KMS-11 (cell line): ENCODE data around the gene SERGEF.

Experiments
- H2AFZ ChIP-seq: fragments of 200-600 bp; sonication (generic); 2 replicates; pipeline ENCODE4 v1.6.1; 2016; ENCODE audit warnings: antibody characterized with exemption, mixed run types, low read depth
- H3K27ac ChIP-seq: fragments of 200-600 bp; sonication (generic); 2 replicates; pipeline ENCODE4 v1.6.1; 2016; ENCODE audit warnings: mild to moderate bottlenecking, mixed run types
- H3K27me3 ChIP-seq: fragments of 200-600 bp; sonication (generic); 2 replicates; pipeline ENCODE4 v1.6.1; 2017; ENCODE audit warnings: mild to moderate bottlenecking, low read depth, mixed run types, moderate library complexity; ENCODE audit not compliant: insufficient read depth
- H3K36me3 ChIP-seq: fragments of 200-600 bp; sonication (generic); 2 replicates; pipeline ENCODE4 v1.6.1; 2017; ENCODE audit warnings: mild to moderate bottlenecking, mixed run types; ENCODE audit not compliant: insufficient read depth
- H3K4me1 ChIP-seq: fragments of 200-600 bp; sonication (generic); 2 replicates; pipeline ENCODE4 v1.6.1; 2016; ENCODE audit warnings: mild to moderate bottlenecking, low read depth, mixed run types; ENCODE audit not compliant: poor library complexity, severe bottlenecking
- H3K4me2 ChIP-seq: fragments of 200-600 bp; sonication (generic); 2 replicates; pipeline ENCODE4 v1.7.0; 2016; ENCODE audit warnings: mild to moderate bottlenecking, mixed run types
- H3K4me3 ChIP-seq: fragments of 200-600 bp; sonication (generic); IDR thresholded peaks from 2 replicates; pipeline ENCODE4 v1.6.1; 2017; ENCODE audit warnings: low read depth, low read length, mixed read lengths; ENCODE audit not compliant: insufficient read depth
- H3K79me2 ChIP-seq: fragments of 200-600 bp; sonication (generic); 2 replicates; pipeline ENCODE4 v1.6.1; 2016; ENCODE audit warnings: low read depth, mixed run types; ENCODE audit not compliant: insufficient read depth
- H3K9ac ChIP-seq: fragments of 200-600 bp; sonication (generic); 2 replicates; pipeline ENCODE4 v1.6.1; 2016; ENCODE audit warnings: mild to moderate bottlenecking, mixed run types
- H4K20me1 ChIP-seq: fragments of 200-600 bp; sonication (generic); 2 replicates; pipeline ENCODE4 v1.6.1; 2016; ENCODE audit warnings: mild to moderate bottlenecking, mixed run types; ENCODE audit not compliant: insufficient read depth
- TF ChIP-seq, protein P1 (sequence below): fragments of 200-600 bp; sonication (generic); conservative IDR thresholded peaks from 2 replicates; pipeline ENCODE4 v1.6.1; 2017; ENCODE audit warnings: low read depth, mild to moderate bottlenecking, antibody characterized with exemption, low read length, moderate library complexity, mixed read lengths

Gene SERGEF

DNA sequence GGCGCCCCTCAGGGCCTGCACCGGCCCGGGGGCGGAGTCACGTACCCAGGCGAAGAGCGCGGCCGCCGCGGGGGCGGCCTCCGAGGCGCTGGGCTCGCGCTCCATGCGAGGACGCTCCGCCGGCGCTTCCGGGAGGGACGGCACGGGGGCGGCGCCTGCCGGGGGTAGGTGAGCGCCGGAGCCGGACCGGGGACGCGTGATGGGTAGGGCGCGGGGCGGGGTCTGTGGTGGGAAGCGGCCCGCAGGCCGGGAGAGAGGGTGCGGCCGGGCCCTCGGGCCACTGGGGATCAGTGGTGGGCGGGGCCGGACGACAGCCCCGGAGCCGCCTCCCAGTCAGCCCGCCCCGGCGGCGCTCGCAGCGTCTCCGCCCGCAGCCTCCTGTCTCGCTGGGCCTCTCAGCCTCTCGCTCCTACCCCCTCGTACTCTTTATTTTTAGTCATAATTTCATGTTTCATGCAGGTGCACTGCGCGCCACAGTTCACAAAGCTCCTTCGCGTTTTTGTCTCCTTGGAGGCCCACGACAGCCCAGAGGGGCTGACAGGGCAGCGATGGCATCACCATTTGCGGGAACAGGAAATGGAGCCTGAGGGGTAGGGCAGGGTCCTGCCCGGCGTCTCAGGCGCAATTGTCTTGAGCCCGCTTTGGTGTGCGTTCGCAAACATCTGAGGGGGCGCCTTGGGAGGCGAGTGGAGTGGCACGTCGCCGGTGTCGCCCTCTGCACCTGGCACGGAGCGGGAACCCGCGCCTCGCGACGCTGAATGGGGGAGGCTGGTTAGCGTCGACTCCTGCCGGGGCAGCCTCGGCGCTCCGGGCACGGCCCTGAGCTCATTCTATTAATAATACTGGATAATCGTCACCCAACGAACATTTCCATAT is at the start of gene SERGEF:
Gene SERGEF (minus strand): TSS at position 142 of the 876 bp plus-strand sequence. CDS start 37 bp downstream, at position 105.
- H3K36me3 ChIP-seq: no peaks in the 10 kb centered on the region
- no peaks in the 10 kb centered on the region for H3K27me3 ChIP-seq

DNA sequence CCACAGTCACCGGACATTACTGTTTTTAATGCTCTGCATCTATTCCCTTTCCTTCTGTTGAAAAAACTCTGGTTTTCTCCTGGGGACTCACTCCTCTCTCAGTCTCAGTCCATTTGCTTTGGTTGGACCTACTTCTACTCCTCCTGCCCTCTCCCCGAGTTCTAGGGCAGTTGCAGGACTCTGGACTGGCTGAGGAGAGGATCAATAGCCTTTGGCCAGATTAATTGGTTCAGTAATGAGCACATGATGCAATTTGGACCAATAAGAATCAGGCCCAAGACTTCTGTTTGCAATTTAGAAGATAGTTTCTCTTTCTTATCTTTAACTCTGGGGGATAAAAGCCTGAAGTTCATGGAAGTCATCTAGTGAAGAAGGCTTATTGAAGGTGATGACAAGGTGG is 48.5 kb upstream of the SERGEF start:
- H3K27ac ChIP-seq: no peak overlapping the region
- H3K4me1 ChIP-seq: peaks cover 9% of the 10 kb centered on the region

More for the DNA sequence above, at the start of gene SERGEF:
- Histone ChIP-seq H3K4me2 (peak within 1 kb of the TSS; percentile 87), H3K4me3 (no peak within 1 kb of the TSS), H2AFZ (peak within 1 kb of the TSS; percentile 99), H3K79me2 (no peaks in the 10 kb centered on the region), H3K27ac (peak within 1 kb of the TSS; percentile 49), H4K20me1 (no peaks in the 10 kb centered on the region), H3K9ac (peak within 1 kb of the TSS; percentile 63), H3K4me1 (peaks cover 14% of the 10 kb centered on the region)
- TF ChIP-seq, protein P1, sequence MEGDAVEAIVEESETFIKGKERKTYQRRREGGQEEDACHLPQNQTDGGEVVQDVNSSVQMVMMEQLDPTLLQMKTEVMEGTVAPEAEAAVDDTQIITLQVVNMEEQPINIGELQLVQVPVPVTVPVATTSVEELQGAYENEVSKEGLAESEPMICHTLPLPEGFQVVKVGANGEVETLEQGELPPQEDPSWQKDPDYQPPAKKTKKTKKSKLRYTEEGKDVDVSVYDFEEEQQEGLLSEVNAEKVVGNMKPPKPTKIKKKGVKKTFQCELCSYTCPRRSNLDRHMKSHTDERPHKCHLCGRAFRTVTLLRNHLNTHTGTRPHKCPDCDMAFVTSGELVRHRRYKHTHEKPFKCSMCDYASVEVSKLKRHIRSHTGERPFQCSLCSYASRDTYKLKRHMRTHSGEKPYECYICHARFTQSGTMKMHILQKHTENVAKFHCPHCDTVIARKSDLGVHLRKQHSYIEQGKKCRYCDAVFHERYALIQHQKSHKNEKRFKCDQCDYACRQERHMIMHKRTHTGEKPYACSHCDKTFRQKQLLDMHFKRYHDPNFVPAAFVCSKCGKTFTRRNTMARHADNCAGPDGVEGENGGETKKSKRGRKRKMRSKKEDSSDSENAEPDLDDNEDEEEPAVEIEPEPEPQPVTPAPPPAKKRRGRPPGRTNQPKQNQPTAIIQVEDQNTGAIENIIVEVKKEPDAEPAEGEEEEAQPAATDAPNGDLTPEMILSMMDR: no peak

DNA sequence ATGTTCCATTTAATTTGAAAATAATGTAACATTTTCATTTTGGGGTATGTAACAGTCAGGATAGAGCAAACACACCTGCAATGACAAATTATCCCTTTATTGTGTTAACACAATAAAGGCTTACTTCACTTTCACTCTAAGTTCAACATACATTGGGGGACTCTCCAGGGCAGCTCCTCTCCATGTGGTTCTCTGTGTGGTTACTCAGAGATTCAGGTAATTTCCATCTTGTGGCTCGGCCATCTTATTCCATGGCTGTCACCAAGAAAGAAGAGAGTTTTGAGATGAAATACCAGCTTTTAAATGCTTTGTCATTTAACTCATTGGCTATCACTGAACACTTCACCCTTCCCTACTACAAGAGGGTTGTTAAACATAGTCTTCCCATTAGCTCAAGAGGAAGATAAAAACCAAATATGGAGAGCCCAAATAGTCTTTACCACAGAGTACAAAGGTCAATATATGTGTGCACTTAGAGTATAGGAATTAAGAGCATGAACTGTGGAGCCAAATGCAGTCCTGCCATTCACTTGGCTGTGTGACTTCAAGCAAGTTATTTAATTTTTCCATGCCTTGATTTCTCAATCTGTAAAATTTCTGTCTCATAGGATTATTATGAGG is 43.8 kb upstream of the SERGEF start:
- H3K4me1 ChIP-seq: peaks cover 14% of the 10 kb centered on the region
- H3K36me3 ChIP-seq: no peaks in the 10 kb centered on the region
- no peaks in the 10 kb centered on the region for H3K79me2 ChIP-seq
- H3K27ac ChIP-seq: no peak overlapping the region
- no peaks in the 10 kb centered on the region for H4K20me1 ChIP-seq
- TF ChIP-seq, protein P1: no peak
- H3K4me3 ChIP-seq: no peak overlapping the region
- H3K4me2 ChIP-seq: no peak overlapping the region
- H3K9ac ChIP-seq: no peak overlapping the region
- no peaks in the 10 kb centered on the region for H3K27me3 ChIP-seq
- no peak overlapping the region for H2AFZ ChIP-seq

More for the DNA sequence above, 48.5 kb upstream of the SERGEF start:
- no peak overlapping the region for H3K4me2 ChIP-seq
- no peak overlapping the region for H3K9ac ChIP-seq
- H3K36me3 ChIP-seq: no peaks in the 10 kb centered on the region
- no peaks in the 10 kb centered on the region for H3K27me3 ChIP-seq
- no peak overlapping the region for H3K4me3 ChIP-seq
- no peak overlapping the region for H2AFZ ChIP-seq
- no peaks in the 10 kb centered on the region for H3K79me2 ChIP-seq
- TF ChIP-seq, protein P1: no peak
- no peaks in the 10 kb centered on the region for H4K20me1 ChIP-seq

DNA sequence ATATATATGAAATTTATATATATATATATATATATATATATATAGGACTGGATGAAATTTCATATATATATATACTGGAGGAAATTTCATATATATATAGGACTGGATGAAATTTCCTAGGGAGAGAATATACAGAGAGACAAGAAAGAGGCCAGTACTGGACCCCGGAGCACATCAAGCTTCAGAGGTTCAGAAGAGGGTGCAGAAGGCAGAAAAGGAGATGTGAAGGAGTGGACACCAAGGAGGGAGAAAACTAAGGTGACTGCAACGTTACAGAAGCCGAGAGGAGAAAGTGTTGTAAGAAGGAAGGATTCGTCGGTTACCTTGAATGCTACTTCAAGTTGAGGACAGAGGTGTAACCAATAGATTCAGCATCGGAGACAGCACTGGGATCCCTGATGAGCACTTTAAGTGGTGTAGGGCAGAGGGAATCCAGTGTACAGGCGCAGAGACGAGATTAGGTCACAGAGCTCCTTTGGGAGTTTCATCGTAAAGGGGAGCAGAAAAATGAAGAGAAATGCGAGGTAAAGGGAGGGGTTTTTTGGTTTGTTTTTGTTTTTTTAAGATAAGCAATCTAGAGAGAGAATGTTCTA is 41.8 kb upstream of the SERGEF start:
- Histone ChIP-seq H3K4me3 (no peak overlapping the region), H3K4me1 (peaks cover 14% of the 10 kb centered on the region), H3K36me3 (no peaks in the 10 kb centered on the region), H3K4me2 (no peak overlapping the region), H3K27me3 (no peaks in the 10 kb centered on the region), H4K20me1 (no peaks in the 10 kb centered on the region), H3K79me2 (no peaks in the 10 kb centered on the region), H3K27ac (no peak overlapping the region), H3K9ac (no peak overlapping the region), H2AFZ (no peak overlapping the region)
- TF ChIP-seq, protein P1: no peak
